H1 (cell line): ENCODE results near the gene PPP2R3C. TPM values are rescaled to one million over a fixed set of nuclear protein-coding genes. Genes with fewer than 3 reads are reported as not detected.
"Not testable (repeated sequence)": the region's sequence is repeated elsewhere in the genome, so short reads cannot be mapped to it uniquely, and the experiment has no call there.

Experiments used
- CTCF ChIA-PET: fragments of 300-600 bp; sonication (Branson Sonifier 250); formaldehyde crosslinking; loops from one replicate; lab custom pipeline; 2021; ENCODE audit not compliant: partially characterized antibody; lab: Charles Lee
- POLR2A ChIA-PET: fragments of 300-600 bp; sonication (Branson Sonifier 250); formaldehyde crosslinking; loops from one replicate; lab custom pipeline; 2021; ENCODE audit warnings: inconsistent platforms; ENCODE audit not compliant: partially characterized antibody; lab: Charles Lee
- DNase-seq, 2 experiments: peaks; one replicate each; pipeline versions ENCODE4 v3.0.0 to v3.0.0-alpha.2; 2010 to 2022; ENCODE audit warnings: low spot score in 2 of 2, low read depth in 1 of 2, mixed read lengths in 1 of 2
- FAIRE-seq: peaks from 2 replicates; lab custom pipeline; 2011; peaks lifted over from hg19 to GRCh38; lab: Jason Lieb, UNC
- H2AFZ ChIP-seq: 2 replicates; pipeline ENCODE4 v1.8.1; 2012; ENCODE audit warnings: low read length, inconsistent platforms
- H2AK5ac ChIP-seq: 2 replicates; pipeline ENCODE4 v1.6.1; 2013; ENCODE audit warnings: low read depth, low read length
- H2BK120ac ChIP-seq: replicated peaks from 2 replicates; pipeline ENCODE3; 2013; ENCODE audit warnings: low read depth, low read length, inconsistent platforms
- H2BK12ac ChIP-seq: 2 replicates; pipeline ENCODE4 v1.6.1; 2013; ENCODE audit warnings: low read depth, low read length
- H2BK15ac ChIP-seq: 2 replicates; pipeline ENCODE4 v1.6.1; 2013; ENCODE audit warnings: low read length
- H2BK20ac ChIP-seq: 2 replicates; pipeline ENCODE4 v1.6.1; 2013; ENCODE audit warnings: low read length
- H2BK5ac ChIP-seq: 2 replicates; pipeline ENCODE4 v1.6.1; 2013; ENCODE audit warnings: low read depth, low read length
- H3K14ac ChIP-seq: 2 replicates; pipeline ENCODE4 v1.6.1; 2013; ENCODE audit warnings: inconsistent platforms; ENCODE audit not compliant: insufficient read length
- H3K18ac ChIP-seq: 2 replicates; pipeline ENCODE4 v1.6.1; 2013; ENCODE audit warnings: low read length; ENCODE audit errors: extremely low read depth
- H3K23ac ChIP-seq: 2 replicates; pipeline ENCODE4 v1.6.1; 2013; ENCODE audit warnings: inconsistent platforms; ENCODE audit not compliant: insufficient read length
- H3K23me2 ChIP-seq: 2 replicates; pipeline ENCODE4 v1.6.1; 2013; ENCODE audit warnings: low read depth, low read length
- H3K27ac ChIP-seq: 2 replicates; pipeline ENCODE4 v1.6.1; 2011; ENCODE audit warnings: low read depth, low read length, inconsistent platforms
- H3K27me3 ChIP-seq, 4 experiments: replicated peaks in 1 of 4; 1 replicate in 1 of 4; 2 replicates in 3 of 4; pipeline versions ENCODE4 v1.6.1 to v1.8.1; 2011 to 2013; ENCODE audit warnings: low read length in 3 of 4, mild to moderate bottlenecking in 3 of 4, inconsistent platforms in 2 of 4, mixed read lengths in 2 of 4, moderate library complexity in 1 of 4; ENCODE audit not compliant: control insufficient read depth in 3 of 4, insufficient read depth in 3 of 4; ENCODE audit errors: extremely low read depth in 1 of 4
- H3K36me3 ChIP-seq, 4 experiments: 2 replicates each; pipeline versions ENCODE4 v1.6.1 to v1.8.1; 2011 to 2013; ENCODE audit warnings: mild to moderate bottlenecking in 4 of 4, low read length in 3 of 4, moderate library complexity in 2 of 4, control low read depth in 1 of 4, inconsistent platforms in 1 of 4; ENCODE audit not compliant: insufficient read depth in 4 of 4, control insufficient read depth in 2 of 4
- H3K4ac ChIP-seq: replicated peaks from 2 replicates; pipeline ENCODE3; 2013; ENCODE audit warnings: low read length, low read depth, mixed read lengths, inconsistent platforms; ENCODE audit not compliant: insufficient read length
- H3K4me1 ChIP-seq, 4 experiments: replicated peaks in 1 of 4; 1 replicate in 1 of 4; 2 replicates in 3 of 4; pipeline versions ENCODE4 v1.6.1 to v1.8.1; 2011 to 2013; ENCODE audit warnings: low read length in 3 of 4, inconsistent platforms in 2 of 4, mixed read lengths in 1 of 4; ENCODE audit not compliant: insufficient read depth in 4 of 4, control insufficient read depth in 3 of 4
- H3K4me2 ChIP-seq, 2 experiments: 2 replicates each; pipeline versions ENCODE4 v1.6.1 to v1.8.1; 2011 to 2013; ENCODE audit warnings: low read depth in 2 of 2, low read length in 2 of 2, control low read depth in 1 of 2, inconsistent platforms in 1 of 2, mild to moderate bottlenecking in 1 of 2; ENCODE audit not compliant: insufficient read depth in 1 of 2
- H3K4me3 ChIP-seq, 4 experiments: fragments of 200-600, 300-600 bp in 1 of 4; sonication (generic), shearing (Covaris generic), sonication (Bioruptor Twin) in 1 of 4; 2 replicates each; pipeline versions ENCODE4 v1.5.1 to v1.8.1; 2011 to 2016; ENCODE audit warnings: low read length in 4 of 4, low read depth in 3 of 4, control low read depth in 2 of 4, inconsistent platforms in 2 of 4, mild to moderate bottlenecking in 2 of 4, mixed read lengths in 1 of 4, moderate library complexity in 1 of 4; ENCODE audit not compliant: insufficient read depth in 2 of 4; ENCODE audit errors: extremely low read depth in 1 of 4
- H3K56ac ChIP-seq: replicated peaks from 2 replicates; pipeline ENCODE3; 2013; ENCODE audit warnings: low read depth, mild to moderate bottlenecking, mixed read lengths, low read length, inconsistent platforms; ENCODE audit not compliant: insufficient read length
- H3K79me1 ChIP-seq: 2 replicates; pipeline ENCODE4 v1.6.1; 2013; ENCODE audit warnings: low read depth, low read length, control low read depth
- H3K79me2 ChIP-seq, 2 experiments: 2 replicates each; pipeline versions ENCODE4 v1.6.1 to v1.8.1; 2012 to 2013; ENCODE audit warnings: low read length in 2 of 2, mild to moderate bottlenecking in 2 of 2, inconsistent platforms in 1 of 2; ENCODE audit not compliant: insufficient read depth in 2 of 2, control insufficient read depth in 1 of 2
- H3K9ac ChIP-seq, 4 experiments: replicated peaks in 1 of 4; 1 replicate in 1 of 4; 2 replicates in 3 of 4; pipeline versions ENCODE4 v1.6.1 to v1.8.1; 2011 to 2013; ENCODE audit warnings: low read depth in 3 of 4, low read length in 3 of 4, control low read depth in 2 of 4, mild to moderate bottlenecking in 2 of 4, moderate library complexity in 2 of 4, inconsistent platforms in 1 of 4; ENCODE audit errors: extremely low read depth in 1 of 4
- H3K9me3 ChIP-seq, 2 experiments: 2 replicates each; pipeline versions ENCODE4 v1.6.1 to v1.8.1; 2012 to 2013; ENCODE audit warnings: mild to moderate bottlenecking in 2 of 2, moderate library complexity in 2 of 2, control low read depth in 1 of 2, inconsistent platforms in 1 of 2, low read depth in 1 of 2, low read length in 1 of 2, mixed read lengths in 1 of 2; ENCODE audit not compliant: insufficient read depth in 2 of 2
- H4K20me1 ChIP-seq, 2 experiments: replicated peaks in 1 of 2; 2 replicates each; pipeline versions ENCODE3 to v1.8.1; 2011 to 2013; ENCODE audit warnings: inconsistent platforms in 2 of 2, low read length in 2 of 2, mild to moderate bottlenecking in 1 of 2; ENCODE audit not compliant: insufficient read depth in 2 of 2, control insufficient read depth in 1 of 2
- H4K5ac ChIP-seq: 2 replicates; pipeline ENCODE4 v1.6.1; 2013; ENCODE audit warnings: low read length, low read depth, mixed read lengths, inconsistent platforms; ENCODE audit not compliant: insufficient read length
- H4K8ac ChIP-seq: 2 replicates; pipeline ENCODE4 v1.8.0; 2013; ENCODE audit warnings: mild to moderate bottlenecking, moderate library complexity, low read length, inconsistent platforms; ENCODE audit not compliant: insufficient read depth; ENCODE audit errors: extremely low read depth
- H4K91ac ChIP-seq: replicated peaks from 2 replicates; pipeline ENCODE3; 2013; ENCODE audit warnings: low read length, mixed read lengths, inconsistent platforms; ENCODE audit not compliant: insufficient read length
- BACH1 ChIP-seq: IDR thresholded peaks from 2 replicates; pipeline ENCODE4 v1.6.1; 2012; ENCODE audit warnings: low read length, improper control_type of control experiment
- CHD1 ChIP-seq: IDR thresholded peaks from 2 replicates; pipeline ENCODE4 v1.6.1; 2012; ENCODE audit warnings: low read depth, low read length, improper control_type of control experiment
- JUN ChIP-seq: IDR thresholded peaks from 2 replicates; pipeline ENCODE4 v1.6.1; 2011; ENCODE audit warnings: low read depth, mild to moderate bottlenecking, improper control_type of control experiment, low read length
- SRF ChIP-seq: IDR thresholded peaks from 2 replicates; pipeline ENCODE4 v1.6.1; 2011; ENCODE audit warnings: mild to moderate bottlenecking, low read depth, low read length, moderate library complexity
- TAF1 ChIP-seq: IDR thresholded peaks from 2 replicates; pipeline ENCODE4 v1.6.1; 2011; ENCODE audit warnings: mild to moderate bottlenecking, low read depth, low read length
- WGBS, 2 experiments: shearing (Covaris generic) in 1 of 2; methylation state at CpG; one replicate each; pipeline versions ENCODE4 v1.1.6 to v1.1.7; 2013 to 2015; ENCODE audit warnings: low lambda C conversion rate in 2 of 2, mixed read lengths in 2 of 2, inconsistent platforms in 1 of 2, low coverage in 1 of 2, missing lambda C conversion rate in 1 of 2; ENCODE audit not compliant: insufficient replicate concordance in 2 of 2, insufficient coverage in 1 of 2, insufficient read length in 1 of 2; ENCODE audit errors: extremely low coverage in 1 of 2, missing lambda C conversion rate in 1 of 2; 5-methylcytosine and 5-hydroxymethylcytosine counted together
- polyA plus RNA-seq, 7 experiments: library from polyadenylated mRNA; depleted of rRNA in 3 of 7; stranded (reverse) in 5 of 7; unstranded in 2 of 7; fragments of >200 nt in 5 of 7; fragments of 200-250 nt in 2 of 7; gene quantifications; 1 replicate in 5 of 7; 2 replicates in 1 of 7; 4 replicates in 1 of 7; pipeline versions ENCODE4 v1.2.1 to v1.2.3, GENCODE V29; 2011 to 2013; ENCODE audit warnings: missing spikeins in 2 of 7, mixed read lengths in 2 of 7
- total RNA-seq: library from RNA; stranded (reverse); fragmentation: NEBNext Ultra II Directional; extraction: Animal tissue kit (Norgen Biotek cat#: 25700); gene quantifications from 2 replicates; pipeline ENCODE4 v1.2.1, GENCODE V29; 2021
- TF ChIP-seq, protein P1 (sequence below): IDR thresholded peaks from 2 replicates; pipeline ENCODE4 v1.6.1; 2011; ENCODE audit warnings: low read depth, mild to moderate bottlenecking, low read length; ENCODE audit not compliant: insufficient read depth

Gene PPP2R3C
- total and polyA plus RNA-seq, 2 of the 8 experiments (the other 6 are each of a cell fraction or from before 2014, with no cell fraction given) = 7.1 to 26.7 TPM

- TF ChIP-seq, protein P1, sequence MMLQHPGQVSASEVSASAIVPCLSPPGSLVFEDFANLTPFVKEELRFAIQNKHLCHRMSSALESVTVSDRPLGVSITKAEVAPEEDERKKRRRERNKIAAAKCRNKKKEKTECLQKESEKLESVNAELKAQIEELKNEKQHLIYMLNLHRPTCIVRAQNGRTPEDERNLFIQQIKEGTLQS = no peak
- TF ChIP-seq JUN (no peak), TAF1 (no peak), CHD1 (no peak), SRF (no peak), BACH1 (no peak)
These were observed 79.2 kb downstream of the PPP2R3C start (continued) for GRCh38 chr14:35042632-35043031.

DNA sequence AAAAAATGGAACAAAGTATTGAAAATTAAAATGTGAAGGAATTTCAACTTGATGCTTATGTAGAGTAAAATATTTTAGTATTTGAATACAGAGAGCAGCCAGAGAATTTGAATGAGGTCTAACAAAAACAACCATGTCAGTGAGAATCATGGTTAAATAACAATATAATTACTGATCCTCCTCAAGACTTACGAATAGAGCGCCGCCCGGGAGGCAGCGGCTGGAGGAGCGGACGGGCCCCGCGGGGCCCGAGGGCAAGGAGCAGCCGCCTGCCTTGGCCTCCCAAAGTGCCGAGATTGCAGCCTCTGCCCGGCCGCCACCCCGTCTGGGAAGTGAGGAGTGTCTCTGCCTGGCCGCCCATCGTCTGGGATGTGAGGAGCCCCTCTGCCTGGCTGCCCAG is 83.5 kb downstream of the PPP2R3C start:
- peaks cover 15 to 20% of the 10 kb centered on the region in 2 experiments for H3K9me3 ChIP-seq
- H3K14ac ChIP-seq, H3K4me2 ChIP-seq, H3K27me3 ChIP-seq, H4K5ac ChIP-seq, H3K23me2 ChIP-seq, H3K27ac ChIP-seq, FAIRE-seq, H4K8ac ChIP-seq, DNase-seq, H4K20me1 ChIP-seq, H3K18ac ChIP-seq, H2BK5ac ChIP-seq, H3K23ac ChIP-seq, H3K4me3 ChIP-seq, H2BK120ac ChIP-seq, H2AFZ ChIP-seq, POLR2A ChIA-PET, H4K91ac ChIP-seq, H2BK12ac ChIP-seq, H3K9ac ChIP-seq, H3K36me3 ChIP-seq, H2BK15ac ChIP-seq, H3K4me1 ChIP-seq, H3K4ac ChIP-seq, H3K56ac ChIP-seq, H3K79me2 ChIP-seq, H2AK5ac ChIP-seq, H2BK20ac ChIP-seq, H3K79me1 ChIP-seq: not testable (repeated sequence)
- 93% methylated on average over 11 of the region's 17 CpGs; no CpG with 5 or more reads in 1 of the 2 experiments for WGBS, 2 experiments
- CTCF ChIA-PET = interaction anchor here (0.6 kb wide), 1 partner anchor 25 kb away, joined by 7 read pairs; no protein-coding TSS in a partner anchor
